ENCODE results near the gene LRP5. TPM values are rescaled to one million over a fixed set of nuclear protein-coding genes. Genes with fewer than 3 reads are reported as not detected.

Gene LRP5
- total RNA-seq, 3 donors from 2014 or later: 7.7 to 8.5 (median 7.9) TPM

DNA sequence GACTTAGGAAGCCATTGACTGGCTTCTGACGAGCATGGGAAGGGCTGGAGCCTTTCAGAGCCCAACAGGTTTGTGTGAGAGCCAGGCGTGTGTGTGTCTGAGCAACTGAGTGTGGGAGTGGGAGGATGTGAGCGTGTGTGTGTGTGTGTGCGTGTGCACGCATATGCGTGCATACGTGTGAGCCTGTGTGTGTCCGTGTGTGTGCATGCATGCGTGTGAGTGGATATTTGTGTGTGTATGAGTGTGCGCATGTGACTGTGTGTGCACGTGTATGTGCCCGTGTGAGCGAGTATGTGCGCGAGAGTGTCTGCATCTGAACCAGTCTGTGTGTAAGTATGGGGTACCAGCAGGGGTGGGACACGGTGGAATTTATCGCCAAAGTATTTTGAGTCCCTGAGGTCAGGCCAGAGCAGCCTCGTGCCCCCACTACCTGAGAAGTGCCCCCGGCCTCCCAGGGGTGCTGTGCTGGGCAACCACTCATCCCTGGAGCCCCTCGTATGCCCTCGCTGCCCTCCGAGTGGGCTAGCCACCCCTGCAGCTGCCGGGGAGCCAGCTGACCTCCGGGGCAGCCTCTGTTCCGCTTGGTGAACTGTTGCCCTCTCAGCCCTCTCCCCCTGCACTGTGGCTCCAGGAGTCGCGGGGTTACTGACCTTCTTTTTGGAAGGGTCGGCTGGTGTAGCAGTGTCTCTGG, 38.5 kb downstream of the LRP5 start:
- DNase-seq: no peak
- Mint-ChIP-seq H3K27me3 (ENCODE audit: low read depth) (no peaks in the 10 kb centered on the region), H3K4me3 (no peak overlapping the region), H3K9me3 (no peaks in the 10 kb centered on the region), H3K36me3 (ENCODE audit: insufficient read depth) (no peaks in the 10 kb centered on the region), H3K4me1 (ENCODE audit: low read depth) (peaks cover 1% of the 10 kb centered on the region)
- no peak for ATAC-seq

DNA sequence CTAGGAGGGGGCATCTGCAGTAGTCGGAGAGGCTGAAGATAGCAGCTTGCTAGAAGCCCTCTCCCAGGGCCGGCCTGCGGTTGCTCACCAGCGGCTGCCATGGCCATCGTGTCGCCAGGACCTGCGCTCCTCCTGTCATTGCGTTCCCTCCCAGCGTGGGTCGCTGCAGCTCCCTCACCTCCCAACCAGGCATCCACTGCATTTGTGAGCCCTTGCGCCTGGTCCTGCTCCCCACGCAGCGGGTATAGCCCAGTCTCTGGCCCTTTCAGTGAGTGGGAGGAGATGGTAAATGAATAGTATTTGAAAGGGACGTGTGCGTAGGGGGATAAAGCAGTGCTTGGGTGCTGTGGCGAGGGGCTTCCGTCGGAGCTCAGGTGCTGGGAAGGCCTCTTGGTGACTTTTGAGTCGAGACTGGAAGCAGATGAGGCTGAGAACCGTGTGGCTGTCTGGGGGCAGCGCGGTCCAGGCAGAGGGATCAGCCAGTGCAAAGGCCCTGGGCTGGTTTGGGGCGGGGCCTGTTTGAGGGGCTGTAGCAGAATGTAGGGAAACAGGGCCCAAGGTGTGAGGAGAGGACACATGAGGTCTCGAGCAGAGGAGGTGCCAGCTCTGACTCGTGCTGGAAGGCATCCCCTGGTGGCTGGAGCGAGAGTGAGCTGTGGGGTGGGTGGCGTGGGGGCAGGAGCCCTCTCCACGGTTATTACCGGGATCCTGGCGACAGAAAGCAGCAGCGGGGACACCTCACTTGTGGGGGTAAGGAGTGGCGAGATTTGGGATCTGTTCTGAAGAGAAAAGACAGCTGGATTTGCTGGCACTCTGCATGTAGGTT, 39.3 kb downstream of the LRP5 start:
- Mint-ChIP-seq H3K27me3 (ENCODE audit: low read depth) (no peaks in the 10 kb centered on the region), H3K4me3 (no peak overlapping the region), H3K9me3 (no peaks in the 10 kb centered on the region), H3K36me3 (ENCODE audit: insufficient read depth) (no peaks in the 10 kb centered on the region), H3K4me1 (ENCODE audit: low read depth) (peaks cover 1% of the 10 kb centered on the region)
- no peak for DNase-seq
- no peak for ATAC-seq

DNA sequence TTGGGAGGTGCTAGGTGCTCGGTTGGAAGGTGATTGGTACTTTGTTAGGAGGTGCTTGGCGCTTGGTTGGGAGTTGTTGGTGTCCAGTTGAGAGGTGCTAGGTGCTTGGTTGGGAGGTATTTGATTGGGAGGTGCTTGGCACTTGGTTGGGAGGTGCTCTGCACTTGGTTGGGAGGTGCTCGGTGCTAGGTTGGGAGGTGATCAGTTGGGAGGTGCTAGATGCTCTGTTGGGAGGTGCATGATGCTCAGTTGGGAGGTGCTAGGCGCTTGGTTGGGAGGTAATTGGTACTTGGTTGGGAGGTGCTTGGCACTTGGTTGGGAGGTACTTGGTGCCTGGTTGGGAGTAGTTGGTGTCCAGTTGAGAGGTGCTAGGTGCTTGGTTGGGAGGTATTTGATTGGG, 40.2 kb downstream of the LRP5 start:
- H3K4me1 Mint-ChIP-seq (ENCODE audit: low read depth): no peaks in the 10 kb centered on the region
- DNase-seq: no peak
- H3K9me3 Mint-ChIP-seq: no peaks in the 10 kb centered on the region
- no peaks in the 10 kb centered on the region for H3K36me3 Mint-ChIP-seq (ENCODE audit: insufficient read depth)
- no peak for ATAC-seq
- no peak overlapping the region for H3K4me3 Mint-ChIP-seq
- no peaks in the 10 kb centered on the region for H3K27me3 Mint-ChIP-seq (ENCODE audit: low read depth)

DNA sequence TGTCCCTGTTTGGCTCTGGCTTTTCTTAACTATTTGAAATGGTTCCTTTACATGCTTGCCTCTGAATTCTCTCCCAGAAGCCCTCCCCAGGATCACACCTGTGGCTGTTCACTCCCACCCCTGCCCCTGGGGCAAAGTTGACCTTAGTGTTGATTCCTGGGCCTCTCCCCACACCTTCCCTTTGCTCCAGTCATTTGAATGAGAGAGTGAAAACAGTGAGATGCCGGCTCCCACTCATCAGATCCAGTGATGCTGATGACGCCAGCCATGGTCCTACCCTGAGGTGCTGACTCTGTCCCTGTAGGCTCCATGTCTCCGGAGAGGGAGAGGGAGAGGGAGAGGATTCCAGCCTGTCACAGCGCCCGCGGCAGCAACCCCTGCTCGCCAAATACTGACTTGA, 40.7 kb downstream of the LRP5 start:
- Mint-ChIP-seq H3K9me3 (no peaks in the 10 kb centered on the region), H3K36me3 (ENCODE audit: insufficient read depth) (no peaks in the 10 kb centered on the region), H3K27me3 (ENCODE audit: low read depth) (no peaks in the 10 kb centered on the region), H3K4me1 (ENCODE audit: low read depth) (no peaks in the 10 kb centered on the region), H3K4me3 (no peak overlapping the region)
- DNase-seq: no peak
- no peak for ATAC-seq

DNA sequence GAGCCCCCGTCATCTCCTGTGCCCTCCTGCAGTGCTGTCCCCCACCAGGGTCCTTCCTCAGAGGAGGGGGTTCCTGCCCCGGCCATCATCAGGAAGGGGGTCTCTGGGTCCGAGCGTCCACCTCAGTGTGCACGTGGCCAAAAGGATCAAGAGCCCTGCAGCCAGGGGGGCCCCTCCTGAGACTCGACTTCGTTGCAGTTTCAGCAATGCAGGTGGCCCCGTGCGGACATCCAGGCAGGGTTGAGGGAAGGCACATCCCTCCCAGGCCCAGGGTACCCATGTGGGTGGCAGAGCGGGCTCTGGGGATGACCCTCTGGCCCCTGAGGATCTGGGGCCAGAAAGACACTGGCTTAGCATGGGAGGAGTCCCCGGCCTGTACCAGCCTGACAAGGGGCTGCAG, 41.3 kb downstream of the LRP5 start:
- ATAC-seq (no peak), DNase-seq (no peak)
- no peaks in the 10 kb centered on the region for H3K4me1 Mint-ChIP-seq (ENCODE audit: low read depth)
- H3K27me3 Mint-ChIP-seq (ENCODE audit: low read depth): no peaks in the 10 kb centered on the region
- no peak overlapping the region for H3K4me3 Mint-ChIP-seq
- H3K36me3 Mint-ChIP-seq (ENCODE audit: insufficient read depth): no peaks in the 10 kb centered on the region
- no peaks in the 10 kb centered on the region for H3K9me3 Mint-ChIP-seq

DNA sequence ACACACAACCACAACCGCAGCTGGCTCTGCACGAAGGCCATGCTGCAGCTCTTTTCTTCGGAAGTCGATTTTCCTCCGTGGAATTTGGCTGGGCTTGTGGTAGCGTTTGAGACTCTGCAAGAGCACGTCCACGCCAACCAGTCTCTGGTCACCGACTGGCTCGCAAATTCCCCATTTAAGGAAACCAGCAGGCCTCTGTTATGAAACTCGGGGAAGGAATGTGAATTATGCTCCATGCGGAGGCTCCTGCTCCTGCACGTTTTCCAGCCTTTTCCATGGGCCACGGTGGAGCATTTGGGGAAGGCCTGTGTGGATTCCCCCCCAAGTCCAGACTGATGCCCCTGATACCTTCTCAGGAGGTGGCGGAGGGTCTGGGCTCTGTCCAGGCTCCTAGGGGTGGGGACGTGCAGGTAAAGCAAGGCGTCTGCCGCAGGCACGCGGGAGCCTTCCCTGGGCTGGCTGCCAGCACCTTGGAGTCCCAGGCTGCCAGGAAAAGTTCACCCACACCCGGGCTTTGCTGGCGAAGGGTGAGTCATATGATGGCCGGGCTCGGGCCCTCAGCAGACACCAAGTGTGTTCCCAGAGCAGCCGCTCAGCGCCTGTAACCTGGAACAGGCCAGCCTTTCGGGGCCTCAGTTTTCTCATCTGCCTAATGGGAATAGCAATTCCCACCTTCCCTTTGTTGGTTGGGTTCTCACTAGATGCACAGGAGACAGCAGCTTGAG, 41.9 kb downstream of the LRP5 start:
- ATAC-seq: no peak
- Mint-ChIP-seq H3K4me3 (no peak overlapping the region), H3K36me3 (ENCODE audit: insufficient read depth) (no peaks in the 10 kb centered on the region), H3K27me3 (ENCODE audit: low read depth) (no peaks in the 10 kb centered on the region), H3K9me3 (no peaks in the 10 kb centered on the region), H3K4me1 (ENCODE audit: low read depth) (no peaks in the 10 kb centered on the region)
- no peak for DNase-seq

DNA sequence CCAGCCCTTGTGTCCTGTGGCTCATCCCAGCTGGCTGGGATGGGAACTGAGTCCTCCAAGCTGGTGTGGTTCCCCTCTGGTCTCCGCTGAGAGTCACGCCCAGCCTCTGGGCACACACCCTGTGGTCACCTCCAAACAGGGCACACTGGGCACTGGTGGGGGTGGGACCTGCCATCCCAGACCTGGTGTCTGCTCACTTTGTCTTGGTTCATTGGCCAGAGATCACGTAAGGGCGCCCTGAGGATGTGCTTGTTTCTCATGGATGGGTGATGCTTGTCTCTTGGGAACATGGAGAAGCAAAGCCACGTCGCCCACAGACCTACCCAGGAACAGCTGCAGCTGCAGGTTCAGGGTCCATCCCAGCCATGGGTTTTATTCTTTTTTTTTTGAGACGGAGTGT, 43.1 kb downstream of the LRP5 start:
- H3K36me3 Mint-ChIP-seq (ENCODE audit: insufficient read depth): no peaks in the 10 kb centered on the region
- H3K4me3 Mint-ChIP-seq: no peak overlapping the region
- no peaks in the 10 kb centered on the region for H3K9me3 Mint-ChIP-seq
- H3K27me3 Mint-ChIP-seq (ENCODE audit: low read depth): no peaks in the 10 kb centered on the region
- ATAC-seq: no peak
- DNase-seq: no peak
- no peaks in the 10 kb centered on the region for H3K4me1 Mint-ChIP-seq (ENCODE audit: low read depth)

DNA sequence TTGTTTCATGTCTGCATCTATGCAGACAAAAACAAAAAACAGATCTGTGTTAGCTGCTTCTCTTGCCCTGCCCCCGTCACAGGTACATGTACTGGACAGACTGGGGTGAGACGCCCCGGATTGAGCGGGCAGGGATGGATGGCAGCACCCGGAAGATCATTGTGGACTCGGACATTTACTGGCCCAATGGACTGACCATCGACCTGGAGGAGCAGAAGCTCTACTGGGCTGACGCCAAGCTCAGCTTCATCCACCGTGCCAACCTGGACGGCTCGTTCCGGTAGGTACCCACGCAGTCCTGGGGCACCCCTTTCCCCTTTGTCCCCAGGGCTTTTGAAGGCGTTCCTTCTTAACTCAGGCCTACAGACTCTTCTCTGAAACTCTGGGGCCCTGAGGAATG, 45.2 kb downstream of the LRP5 start:
- no peak overlapping the region for H3K4me3 Mint-ChIP-seq
- DNase-seq (no peak), ATAC-seq (no peak)
- no peaks in the 10 kb centered on the region for H3K9me3 Mint-ChIP-seq
- H3K4me1 Mint-ChIP-seq (ENCODE audit: low read depth): no peaks in the 10 kb centered on the region
- no peaks in the 10 kb centered on the region for H3K36me3 Mint-ChIP-seq (ENCODE audit: insufficient read depth)
- no peaks in the 10 kb centered on the region for H3K27me3 Mint-ChIP-seq (ENCODE audit: low read depth)

DNA sequence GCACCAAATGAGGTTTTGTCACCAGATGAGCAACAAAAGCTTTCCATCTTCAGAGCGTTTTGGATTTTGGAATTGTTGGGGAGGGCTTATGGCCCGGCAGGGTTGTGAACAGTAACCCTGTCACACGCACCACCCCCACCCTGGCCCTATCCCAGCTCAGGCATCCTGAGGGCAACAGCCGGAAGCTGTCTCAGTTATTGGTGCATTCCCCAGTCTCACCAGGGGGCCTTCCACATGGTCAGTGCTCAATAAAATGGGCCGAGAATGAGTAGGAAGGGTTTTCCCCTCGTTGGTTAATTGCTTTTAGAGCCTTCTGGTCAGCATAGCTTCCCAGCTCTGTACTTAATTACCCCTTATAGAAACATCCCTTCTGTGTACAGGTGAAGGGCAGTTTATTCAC, 46.0 kb downstream of the LRP5 start:
- DNase-seq (no peak), ATAC-seq (no peak)
- Mint-ChIP-seq H3K36me3 (ENCODE audit: insufficient read depth) (no peaks in the 10 kb centered on the region), H3K9me3 (no peaks in the 10 kb centered on the region), H3K27me3 (ENCODE audit: low read depth) (no peaks in the 10 kb centered on the region), H3K4me1 (ENCODE audit: low read depth) (no peaks in the 10 kb centered on the region), H3K4me3 (no peak overlapping the region)

DNA sequence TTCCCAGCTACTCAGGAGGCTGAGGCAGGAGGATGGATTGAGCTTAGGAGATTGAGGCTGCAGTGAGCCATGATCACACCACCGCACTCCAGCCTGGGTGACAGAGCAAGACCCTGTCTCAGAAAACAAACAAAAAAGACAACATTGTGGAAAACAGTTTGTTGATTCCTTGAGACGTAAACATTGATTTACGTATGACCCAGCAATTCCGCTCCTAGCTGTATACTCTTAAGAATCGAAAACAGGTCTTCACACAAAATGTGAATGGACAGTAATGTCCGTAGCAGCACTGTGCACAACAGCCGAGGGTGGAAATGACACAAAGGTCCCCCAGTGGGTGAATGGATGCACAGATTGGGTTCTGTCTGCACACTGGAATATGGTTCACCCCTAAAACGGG, 49.3 kb downstream of the LRP5 start:
- ATAC-seq (no peak), DNase-seq (no peak)
- no peaks in the 10 kb centered on the region for H3K36me3 Mint-ChIP-seq (ENCODE audit: insufficient read depth)
- no peaks in the 10 kb centered on the region for H3K9me3 Mint-ChIP-seq
- H3K27me3 Mint-ChIP-seq (ENCODE audit: low read depth): no peaks in the 10 kb centered on the region
- H3K4me3 Mint-ChIP-seq: no peak overlapping the region
- no peaks in the 10 kb centered on the region for H3K4me1 Mint-ChIP-seq (ENCODE audit: low read depth)

DNA sequence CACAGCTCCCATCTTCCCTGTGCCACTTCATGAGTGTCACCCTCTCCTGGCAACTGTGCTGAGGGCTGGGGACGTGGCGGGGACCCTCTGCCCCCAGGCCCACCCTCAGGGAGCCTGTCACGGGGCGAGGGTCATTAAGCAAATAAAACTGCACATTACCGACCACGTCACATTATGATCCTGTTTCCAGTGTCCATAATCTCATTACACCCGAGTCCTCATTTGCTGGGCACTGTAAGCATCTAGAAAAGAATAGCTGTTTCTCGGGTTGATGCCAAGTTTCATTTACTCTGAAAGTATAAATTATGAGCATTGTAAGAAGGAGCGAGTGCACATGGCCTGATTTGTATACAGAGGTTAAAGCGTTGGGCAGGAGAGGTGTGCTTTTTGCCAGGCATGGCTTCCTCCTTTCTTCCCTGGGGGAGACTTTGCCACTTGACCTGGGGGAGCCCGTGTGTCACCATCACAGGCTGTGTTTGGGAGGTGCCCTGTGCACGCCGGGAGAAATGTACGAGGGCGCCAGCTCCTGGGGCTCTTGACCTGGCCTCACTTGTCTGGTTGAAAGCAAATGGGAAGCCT, 50.5 kb downstream of the LRP5 start:
- Mint-ChIP-seq H3K9me3 (no peaks in the 10 kb centered on the region), H3K4me3 (no peak overlapping the region), H3K27me3 (ENCODE audit: low read depth) (no peaks in the 10 kb centered on the region), H3K4me1 (ENCODE audit: low read depth) (no peaks in the 10 kb centered on the region), H3K36me3 (ENCODE audit: insufficient read depth) (no peaks in the 10 kb centered on the region)
- DNase-seq (no peak), ATAC-seq (no peak)

DNA sequence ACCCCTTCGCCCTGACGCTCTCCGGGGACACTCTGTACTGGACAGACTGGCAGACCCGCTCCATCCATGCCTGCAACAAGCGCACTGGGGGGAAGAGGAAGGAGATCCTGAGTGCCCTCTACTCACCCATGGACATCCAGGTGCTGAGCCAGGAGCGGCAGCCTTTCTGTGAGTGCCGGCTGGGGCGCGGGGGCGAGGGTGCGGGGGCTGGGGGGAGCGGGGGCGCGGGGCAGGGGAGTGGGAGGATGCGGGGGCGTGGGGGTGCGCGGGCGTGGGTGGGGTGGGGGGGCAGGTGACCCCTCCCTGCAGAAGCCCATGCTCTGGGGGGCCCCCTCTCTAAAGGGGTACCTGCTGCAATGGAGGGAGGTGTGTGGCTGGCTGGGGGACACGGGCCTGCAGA, 51.4 kb downstream of the LRP5 start:
- Mint-ChIP-seq H3K36me3 (ENCODE audit: insufficient read depth) (no peaks in the 10 kb centered on the region), H3K27me3 (ENCODE audit: low read depth) (no peaks in the 10 kb centered on the region), H3K9me3 (no peaks in the 10 kb centered on the region), H3K4me1 (ENCODE audit: low read depth) (no peaks in the 10 kb centered on the region), H3K4me3 (no peak overlapping the region)
- no peak for ATAC-seq
- no peak for DNase-seq

DNA sequence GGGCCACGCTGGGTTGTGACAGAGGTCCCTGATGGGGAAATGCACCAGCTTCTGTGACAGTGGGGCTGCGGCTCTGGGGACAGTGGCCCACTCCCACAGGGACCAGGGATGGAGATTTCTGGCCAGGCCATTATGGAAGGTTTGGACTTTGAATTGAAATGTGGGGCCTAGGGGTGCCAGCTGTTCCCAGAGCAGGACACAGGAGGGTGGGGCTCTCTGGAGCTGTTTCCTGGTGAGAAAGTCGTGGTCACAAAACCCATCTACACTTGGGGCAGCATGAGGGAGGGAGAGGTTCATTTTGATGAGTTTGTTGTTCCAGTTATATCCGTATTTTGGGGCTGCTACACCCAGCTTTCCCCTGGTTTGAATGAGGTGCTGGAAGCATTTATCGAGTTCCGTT, 52.2 kb downstream of the LRP5 start:
- Mint-ChIP-seq H3K4me1 (ENCODE audit: low read depth) (no peaks in the 10 kb centered on the region), H3K27me3 (ENCODE audit: low read depth) (no peaks in the 10 kb centered on the region), H3K9me3 (no peaks in the 10 kb centered on the region), H3K4me3 (no peak overlapping the region), H3K36me3 (ENCODE audit: insufficient read depth) (no peaks in the 10 kb centered on the region)
- DNase-seq (no peak), ATAC-seq (no peak)

DNA sequence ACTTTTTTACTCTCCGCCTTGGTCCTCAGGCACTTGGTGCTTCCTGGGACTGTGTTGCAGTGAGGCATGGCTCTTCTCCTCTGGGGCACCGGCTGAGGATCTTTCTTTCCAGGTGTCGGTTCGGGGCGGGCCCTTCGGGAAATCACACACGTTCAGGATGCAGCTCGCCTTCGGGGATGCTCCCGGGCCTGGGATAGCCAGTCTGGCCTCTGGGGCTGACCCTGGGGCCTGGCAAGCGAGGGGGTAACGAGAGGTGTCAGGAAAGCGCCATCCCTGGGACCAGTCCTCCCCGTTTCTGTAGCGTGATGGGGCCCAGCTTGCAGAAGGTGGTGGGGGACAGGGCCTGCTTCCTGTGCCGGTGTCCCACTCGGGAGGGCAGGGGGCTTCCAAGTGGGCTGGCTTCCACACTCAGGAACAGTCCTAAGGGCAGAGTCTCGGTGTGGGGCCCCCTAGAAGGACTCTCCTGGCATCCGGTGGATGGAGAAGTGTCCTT, 53.6 kb downstream of the LRP5 start:
- no peaks in the 10 kb centered on the region for H3K27me3 Mint-ChIP-seq (ENCODE audit: low read depth)
- no peaks in the 10 kb centered on the region for H3K4me1 Mint-ChIP-seq (ENCODE audit: low read depth)
- H3K9me3 Mint-ChIP-seq: no peaks in the 10 kb centered on the region
- no peak overlapping the region for H3K4me3 Mint-ChIP-seq
- no peaks in the 10 kb centered on the region for H3K36me3 Mint-ChIP-seq (ENCODE audit: insufficient read depth)
- DNase-seq (no peak), ATAC-seq (no peak)
